HUES64 (cell line): Measurements from ENCODE around the gene NXPH1.

Source experiments
- H3K27ac ChIP-seq: 2 replicates; pipeline ENCODE4 v1.7.0; 2013; ENCODE audit warnings: low read depth, low read length, inconsistent platforms
- H3K27me3 ChIP-seq: 2 replicates; pipeline ENCODE4 v1.6.1; 2013; ENCODE audit warnings: mild to moderate bottlenecking, low read length; ENCODE audit not compliant: insufficient read depth
- H3K36me3 ChIP-seq: 2 replicates; pipeline ENCODE4 v1.6.1; 2013; ENCODE audit warnings: mild to moderate bottlenecking, low read length; ENCODE audit not compliant: insufficient read depth
- H3K4me1 ChIP-seq: 2 replicates; pipeline ENCODE4 v1.6.1; 2013; ENCODE audit warnings: mild to moderate bottlenecking, low read length, moderate library complexity; ENCODE audit not compliant: insufficient read depth
- H3K4me3 ChIP-seq: 2 replicates; pipeline ENCODE4 v1.5.1; 2013; ENCODE audit warnings: mild to moderate bottlenecking, low read length, moderate library complexity
- H3K9ac ChIP-seq: 2 replicates; pipeline ENCODE4 v1.6.1; 2013; ENCODE audit warnings: mild to moderate bottlenecking, low read depth, low read length
- H3K9me3 ChIP-seq: 2 replicates; pipeline ENCODE4 v1.6.1; 2013; ENCODE audit warnings: low read depth, low read length; ENCODE audit not compliant: insufficient read depth
- WGBS: fragments of 150-250, 120-280 bp; methylation state at CpG from one replicate; pipeline ENCODE4 v1.1.7; 2013; ENCODE audit warnings: missing lambda C conversion rate; 5-methylcytosine and 5-hydroxymethylcytosine counted together

The NXPH1 gene

GRCh38 chr7:8783229-8783628 lies 349.8 kb downstream of the NXPH1 start:
- Histone ChIP-seq H3K36me3 (no peaks in the 10 kb centered on the region), H3K9me3 (no peaks in the 10 kb centered on the region), H3K4me3 (no peak overlapping the region), H3K9ac (no peak overlapping the region), H3K27ac (no peak overlapping the region), H3K27me3 (no peaks in the 10 kb centered on the region), H3K4me1 (peaks cover 3% of the 10 kb centered on the region; the same call in 1 of the 2 replicates)
- 63% methylated on average over 2 of the region's 2 CpGs for WGBS

GRCh38 chr7:8785081-8785480 lies 351.7 kb downstream of the NXPH1 start:
- no peak overlapping the region for H3K4me3 ChIP-seq
- peaks cover 3% of the 10 kb centered on the region; the same call in 1 of the 2 replicates for H3K4me1 ChIP-seq
- no peaks in the 10 kb centered on the region for H3K36me3 ChIP-seq
- no peak overlapping the region for H3K27ac ChIP-seq
- H3K9ac ChIP-seq, result no peak overlapping the region
- no peaks in the 10 kb centered on the region for H3K9me3 ChIP-seq
- H3K27me3 ChIP-seq, result no peaks in the 10 kb centered on the region

GRCh38 chr7:8800986-8801385 lies 367.6 kb downstream of the NXPH1 start:
- Histone ChIP-seq H3K9me3 (no peaks in the 10 kb centered on the region), H3K27me3 (no peaks in the 10 kb centered on the region), H3K4me1 (no peaks in the 10 kb centered on the region), H3K9ac (no peak overlapping the region), H3K4me3 (no peak overlapping the region), H3K27ac (no peak overlapping the region), H3K36me3 (no peaks in the 10 kb centered on the region)
- 97% methylated on average over 3 of the region's 4 CpGs for WGBS
